KMS-11 (cell line): Measurements from ENCODE around the gene DHRS4.

Source experiments
- H2AFZ ChIP-seq: fragments of 200-600 bp; sonication (generic); 2 replicates; pipeline ENCODE4 v1.6.1; 2016; ENCODE audit warnings: antibody characterized with exemption, mixed run types, low read depth
- H3K27ac ChIP-seq: fragments of 200-600 bp; sonication (generic); 2 replicates; pipeline ENCODE4 v1.6.1; 2016; ENCODE audit warnings: mild to moderate bottlenecking, mixed run types
- H3K27me3 ChIP-seq: fragments of 200-600 bp; sonication (generic); 2 replicates; pipeline ENCODE4 v1.6.1; 2017; ENCODE audit warnings: mild to moderate bottlenecking, low read depth, mixed run types, moderate library complexity; ENCODE audit not compliant: insufficient read depth
- H3K36me3 ChIP-seq: fragments of 200-600 bp; sonication (generic); 2 replicates; pipeline ENCODE4 v1.6.1; 2017; ENCODE audit warnings: mild to moderate bottlenecking, mixed run types; ENCODE audit not compliant: insufficient read depth
- H3K4me1 ChIP-seq: fragments of 200-600 bp; sonication (generic); 2 replicates; pipeline ENCODE4 v1.6.1; 2016; ENCODE audit warnings: mild to moderate bottlenecking, low read depth, mixed run types; ENCODE audit not compliant: poor library complexity, severe bottlenecking
- H3K4me2 ChIP-seq: fragments of 200-600 bp; sonication (generic); 2 replicates; pipeline ENCODE4 v1.7.0; 2016; ENCODE audit warnings: mild to moderate bottlenecking, mixed run types
- H3K4me3 ChIP-seq: fragments of 200-600 bp; sonication (generic); IDR thresholded peaks from 2 replicates; pipeline ENCODE4 v1.6.1; 2017; ENCODE audit warnings: low read depth, low read length, mixed read lengths; ENCODE audit not compliant: insufficient read depth
- H3K79me2 ChIP-seq: fragments of 200-600 bp; sonication (generic); 2 replicates; pipeline ENCODE4 v1.6.1; 2016; ENCODE audit warnings: low read depth, mixed run types; ENCODE audit not compliant: insufficient read depth
- H3K9ac ChIP-seq: fragments of 200-600 bp; sonication (generic); 2 replicates; pipeline ENCODE4 v1.6.1; 2016; ENCODE audit warnings: mild to moderate bottlenecking, mixed run types
- H4K20me1 ChIP-seq: fragments of 200-600 bp; sonication (generic); 2 replicates; pipeline ENCODE4 v1.6.1; 2016; ENCODE audit warnings: mild to moderate bottlenecking, mixed run types; ENCODE audit not compliant: insufficient read depth
- TF ChIP-seq, protein P1 (sequence below): fragments of 200-600 bp; sonication (generic); conservative IDR thresholded peaks from 2 replicates; pipeline ENCODE4 v1.6.1; 2017; ENCODE audit warnings: low read depth, mild to moderate bottlenecking, antibody characterized with exemption, low read length, moderate library complexity, mixed read lengths

Gene DHRS4

DNA sequence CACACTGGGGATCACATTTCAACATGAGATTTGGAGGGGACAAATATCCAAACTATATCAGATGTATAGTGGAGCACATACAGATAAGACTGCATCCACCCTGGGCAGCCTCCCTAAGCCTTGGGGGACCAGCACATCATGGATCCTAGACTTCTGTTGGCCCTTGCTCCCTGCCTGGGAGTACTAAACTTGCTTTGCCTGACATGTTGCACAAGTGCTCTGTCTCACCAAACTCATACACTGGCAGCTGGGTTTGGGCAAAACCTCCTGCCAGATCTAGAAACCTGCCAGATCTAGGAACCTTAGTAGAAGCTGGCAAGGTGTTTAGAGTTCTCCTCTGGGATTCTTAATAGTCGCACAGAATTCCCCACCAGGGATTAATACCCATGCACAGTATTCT lies 18.4 kb upstream of the DHRS4 start:
- no peaks in the 10 kb centered on the region for H3K27me3 ChIP-seq
- no peak overlapping the region for H3K9ac ChIP-seq
- H2AFZ ChIP-seq: no peak overlapping the region
- no peak overlapping the region for H3K4me2 ChIP-seq
- H3K36me3 ChIP-seq: no peaks in the 10 kb centered on the region
- no peak overlapping the region for H3K4me3 ChIP-seq
- H3K27ac ChIP-seq: no peak overlapping the region
- TF ChIP-seq, protein P1, sequence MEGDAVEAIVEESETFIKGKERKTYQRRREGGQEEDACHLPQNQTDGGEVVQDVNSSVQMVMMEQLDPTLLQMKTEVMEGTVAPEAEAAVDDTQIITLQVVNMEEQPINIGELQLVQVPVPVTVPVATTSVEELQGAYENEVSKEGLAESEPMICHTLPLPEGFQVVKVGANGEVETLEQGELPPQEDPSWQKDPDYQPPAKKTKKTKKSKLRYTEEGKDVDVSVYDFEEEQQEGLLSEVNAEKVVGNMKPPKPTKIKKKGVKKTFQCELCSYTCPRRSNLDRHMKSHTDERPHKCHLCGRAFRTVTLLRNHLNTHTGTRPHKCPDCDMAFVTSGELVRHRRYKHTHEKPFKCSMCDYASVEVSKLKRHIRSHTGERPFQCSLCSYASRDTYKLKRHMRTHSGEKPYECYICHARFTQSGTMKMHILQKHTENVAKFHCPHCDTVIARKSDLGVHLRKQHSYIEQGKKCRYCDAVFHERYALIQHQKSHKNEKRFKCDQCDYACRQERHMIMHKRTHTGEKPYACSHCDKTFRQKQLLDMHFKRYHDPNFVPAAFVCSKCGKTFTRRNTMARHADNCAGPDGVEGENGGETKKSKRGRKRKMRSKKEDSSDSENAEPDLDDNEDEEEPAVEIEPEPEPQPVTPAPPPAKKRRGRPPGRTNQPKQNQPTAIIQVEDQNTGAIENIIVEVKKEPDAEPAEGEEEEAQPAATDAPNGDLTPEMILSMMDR: no peak
- no peaks in the 10 kb centered on the region for H3K4me1 ChIP-seq
- H4K20me1 ChIP-seq: no peaks in the 10 kb centered on the region
- no peaks in the 10 kb centered on the region for H3K79me2 ChIP-seq

DNA sequence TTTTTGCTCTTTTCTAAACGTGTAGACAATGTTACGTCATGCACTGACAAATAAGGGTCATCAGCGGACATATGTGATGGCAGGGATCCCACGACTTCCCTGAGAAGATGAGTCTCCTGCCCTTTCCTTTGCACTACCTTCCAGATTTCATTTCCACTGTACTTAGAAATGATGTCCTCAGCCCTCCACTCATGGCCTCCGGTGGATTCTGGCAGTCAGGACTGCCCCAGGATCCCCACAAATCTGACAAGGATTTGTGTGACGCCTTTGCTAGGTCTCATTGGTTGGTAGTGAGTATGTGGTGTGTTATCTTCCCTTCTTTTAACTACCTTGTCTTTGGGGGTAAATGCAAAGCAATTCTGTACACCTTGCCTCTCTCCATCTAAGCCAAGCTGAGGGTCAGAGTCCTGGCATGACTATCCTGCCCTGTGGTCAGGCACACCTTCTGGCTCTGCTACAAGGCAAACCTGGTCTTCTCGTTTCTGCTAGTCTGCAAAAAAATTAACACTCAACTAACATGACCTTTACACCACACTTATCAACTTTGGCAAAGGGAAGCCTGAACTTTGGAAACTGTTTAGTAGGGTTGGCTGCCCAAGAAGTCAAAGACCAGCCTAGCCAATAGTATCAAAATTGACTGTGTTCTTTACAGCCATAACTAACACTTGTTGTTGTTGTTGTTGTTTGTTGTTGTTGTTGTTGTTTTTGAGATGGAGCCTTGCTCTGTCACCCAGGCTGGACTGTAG lies 17.3 kb upstream of the DHRS4 start:
- Histone ChIP-seq H2AFZ (no peak overlapping the region), H3K36me3 (no peaks in the 10 kb centered on the region), H3K4me1 (no peaks in the 10 kb centered on the region), H3K79me2 (no peaks in the 10 kb centered on the region), H3K9ac (no peak overlapping the region), H3K27me3 (no peaks in the 10 kb centered on the region), H3K4me3 (no peak overlapping the region), H4K20me1 (no peaks in the 10 kb centered on the region), H3K27ac (no peak overlapping the region), H3K4me2 (no peak overlapping the region)
- TF ChIP-seq, protein P1: no peak

DNA sequence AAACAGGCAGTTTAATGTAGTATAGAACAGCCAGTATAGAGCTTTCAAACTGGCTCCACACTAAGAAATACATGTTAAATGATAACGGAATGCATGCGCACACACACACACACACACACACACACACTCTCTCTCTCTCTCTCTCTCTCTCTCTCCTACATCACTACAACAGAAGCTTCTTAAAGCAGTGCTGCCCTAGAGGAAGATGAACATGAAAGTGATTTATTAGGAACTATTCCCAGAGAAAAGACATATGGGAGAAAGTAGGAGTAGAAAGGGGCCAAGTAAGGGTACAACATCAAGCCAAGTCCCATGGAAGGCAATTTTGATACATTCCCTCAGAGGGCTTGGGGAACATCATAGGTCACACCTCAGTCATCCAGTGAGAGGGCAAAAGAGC lies 16.4 kb upstream of the DHRS4 start:
- Histone ChIP-seq H2AFZ (no peak overlapping the region), H3K9ac (no peak overlapping the region), H3K4me3 (no peak overlapping the region), H3K79me2 (no peaks in the 10 kb centered on the region), H3K4me1 (no peaks in the 10 kb centered on the region), H3K36me3 (no peaks in the 10 kb centered on the region), H3K27ac (no peak overlapping the region), H3K4me2 (no peak overlapping the region), H4K20me1 (no peaks in the 10 kb centered on the region), H3K27me3 (no peaks in the 10 kb centered on the region)
- TF ChIP-seq, protein P1: no peak

GRCh38 chr14:23938823-23939222 lies 14.7 kb upstream of the DHRS4 start:
- TF ChIP-seq, protein P1: no peak
- H3K27me3 ChIP-seq: no peaks in the 10 kb centered on the region
- H3K4me3 ChIP-seq: no peak overlapping the region
- no peak overlapping the region for H3K4me2 ChIP-seq
- H4K20me1 ChIP-seq: no peaks in the 10 kb centered on the region
- H3K9ac ChIP-seq: no peak overlapping the region
- no peaks in the 10 kb centered on the region for H3K4me1 ChIP-seq
- no peaks in the 10 kb centered on the region for H3K36me3 ChIP-seq
- no peak overlapping the region for H3K27ac ChIP-seq
- no peaks in the 10 kb centered on the region for H3K79me2 ChIP-seq
- H2AFZ ChIP-seq: no peak overlapping the region
